Testis (tissue), 3 donors: Measurements from ENCODE around the gene ODAD3. TPM values are rescaled to one million over a fixed set of nuclear protein-coding genes. Genes with fewer than 3 reads are reported as not detected.
"Not testable (repeated sequence)": the region's sequence is repeated elsewhere in the genome, so short reads cannot be mapped to it uniquely, and the experiment has no call there.

Experiments used
- DNase-seq: peaks from one replicate; pipeline ENCODE4 v3.0.0-alpha.2; 2019
- H3K27ac ChIP-seq, 2 donors: fragments of 200-600 bp; sonication (generic); one replicate each; pipeline ENCODE4 v1.5.1; 2019
- H3K27me3 ChIP-seq: fragments of 200-600 bp; sonication (generic); one replicate; pipeline ENCODE4 v1.5.1; 2019
- H3K36me3 ChIP-seq: fragments of 200-600 bp; sonication (generic); one replicate; pipeline ENCODE4 v1.5.1; 2017; ENCODE audit warnings: low read depth; ENCODE audit errors: missing control alignments
- H3K4me1 ChIP-seq: fragments of 200-600 bp; sonication (generic); one replicate; pipeline ENCODE4 v1.5.1; 2019
- H3K4me3 ChIP-seq, 2 donors: fragments of 200-600 bp; sonication (generic); one replicate each; pipeline ENCODE4 v1.5.1; 2017 to 2019
- H3K9me3 ChIP-seq: fragments of 200-600 bp; sonication (generic); one replicate; pipeline ENCODE4 v1.5.1; 2017
- CTCF ChIP-seq, 3 experiments: fragments of 450-650 bp in 2 of 3; fragments of 200-600 bp in 1 of 3; sonication (generic) in 1 of 3; IDR thresholded peaks; one replicate each; pipeline ENCODE4 v1.5.1; 2016 to 2019; ENCODE audit warnings: antibody characterized with exemption in 3 of 3, mild to moderate bottlenecking in 2 of 3, moderate library complexity in 1 of 3
- POLR2A ChIP-seq: fragments of 450-650 bp; IDR thresholded peaks from one replicate; pipeline ENCODE4 v1.6.1; 2017; ENCODE audit warnings: antibody characterized with exemption, mild to moderate bottlenecking, moderate library complexity
- WGBS, 2 donors: methylation state at CpG; one replicate each; pipeline ENCODE4 v1.1.5; 2018; 5-methylcytosine and 5-hydroxymethylcytosine counted together
- intact Hi-C: fragments of 100-400 bp; cut with DNase I; formaldehyde crosslinking; loops from one replicate; pipeline ENCODE4 v1.15.1; 2023; ENCODE audit warnings: low total_unique reads
- polyA plus RNA-seq: library from polyadenylated mRNA; stranded (reverse); fragments of 350-450 nt; fragmentation: Illumina TruSeq; extraction: RNeasy Lipid Tissue Mini Kit (QIAGEN cat#74804); gene quantifications from one replicate; pipeline ENCODE4 v1.2.3, GENCODE V29; 2014; ENCODE audit warnings: low read depth, low replicate concordance; ENCODE audit not compliant: insufficient read depth
- total RNA-seq, 2 donors: library from RNA; depleted of rRNA; stranded (reverse); fragments of >200 nt; gene quantifications; one replicate each; pipeline ENCODE4 v1.2.3, GENCODE V29; 2016

The ODAD3 gene
- total and polyA plus RNA-seq, 3 donors from 2014 or later, result 9.7 to 18.3 (median 14.8) TPM

DNA sequence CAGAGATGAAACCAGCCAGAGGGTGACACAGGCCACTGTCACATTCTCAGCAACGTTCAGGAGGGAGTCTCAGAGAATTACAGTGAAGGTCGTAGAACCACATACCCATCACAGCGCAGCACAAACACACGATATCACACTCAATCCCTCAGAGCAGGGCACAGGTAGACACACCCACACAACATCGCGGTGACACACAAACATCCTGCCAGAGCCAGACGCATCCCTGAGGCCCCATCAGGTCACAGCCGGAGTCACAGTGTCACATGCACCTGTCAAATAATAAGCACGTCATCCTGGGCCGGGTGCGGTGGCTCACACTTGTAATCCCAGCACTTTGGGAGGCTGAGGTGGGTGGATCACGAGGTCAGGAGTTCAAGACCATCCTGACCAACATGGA is 28.5 kb upstream of the ODAD3 start:
- 76 to 81% methylated on average over 9 to 12 of the region's 12 CpGs for WGBS, 2 donors
- DNase-seq, result no peak
- TF ChIP-seq CTCF (IDR thresholded peaks at IDR 0.05) (no peak), POLR2A (no peak)
- H3K27me3 ChIP-seq, result no peaks in the 10 kb centered on the region
- no peak overlapping the region for H3K4me3 ChIP-seq
- intact Hi-C loops, result no loop called here
- no peaks in the 10 kb centered on the region for H3K4me1 ChIP-seq
- H3K9me3 ChIP-seq, result no peaks in the 10 kb centered on the region
- H3K36me3 ChIP-seq, result no peaks in the 10 kb centered on the region
- no peak overlapping the region for H3K27ac ChIP-seq

- H3K9me3 ChIP-seq, result no peaks in the 10 kb centered on the region
- WGBS, 2 donors, result 49 to 53% methylated on average over 2 of the region's 2 CpGs
- intact Hi-C loops, result no loop called here
- no peaks in the 10 kb centered on the region for H3K27me3 ChIP-seq
- no peaks in the 10 kb centered on the region for H3K4me1 ChIP-seq
- TF ChIP-seq CTCF (IDR thresholded peaks at IDR 0.05), result no peak
- TF ChIP-seq POLR2A, result no peak
- H3K36me3 ChIP-seq, result no peaks in the 10 kb centered on the region
- no peak overlapping the region for H3K27ac ChIP-seq
- no peak overlapping the region for H3K4me3 ChIP-seq
- DNase-seq, result no peak
Measured at GRCh38 chr19:11461453-11461852, 26.5 kb upstream of the ODAD3 start.

DNA sequence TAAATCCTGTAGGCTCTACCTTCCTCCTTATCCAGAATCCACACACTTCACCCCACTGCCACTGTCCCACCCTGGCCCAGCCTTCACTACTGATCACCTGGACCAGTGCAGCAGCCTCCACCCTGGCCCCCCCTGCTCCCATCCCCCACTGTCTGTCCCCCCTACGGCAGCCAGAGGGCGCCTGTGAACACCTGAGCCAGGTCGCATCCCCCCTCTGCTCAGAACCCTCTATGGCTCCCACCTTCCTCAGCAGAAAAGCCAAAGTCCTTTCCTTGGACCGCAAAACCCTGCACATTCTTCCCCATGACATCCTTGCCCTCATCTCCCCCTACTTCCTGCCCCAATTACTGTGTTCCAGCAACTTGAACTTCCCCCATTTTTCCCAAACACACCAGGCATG is 25.3 kb upstream of the ODAD3 start:
- H3K36me3 ChIP-seq, result no peaks in the 10 kb centered on the region
- no peak for TF ChIP-seq CTCF (IDR thresholded peaks at IDR 0.05)
- TF ChIP-seq POLR2A, result no peak
- 59 to 76% methylated on average over 4 of the region's 4 CpGs for WGBS, 2 donors
- no peaks in the 10 kb centered on the region for H3K27me3 ChIP-seq
- H3K4me3 ChIP-seq, result no peak overlapping the region
- no peaks in the 10 kb centered on the region for H3K4me1 ChIP-seq
- no peak for DNase-seq
- intact Hi-C loops, result no loop called here
- no peaks in the 10 kb centered on the region for H3K9me3 ChIP-seq
- no peak overlapping the region for H3K27ac ChIP-seq

GRCh38 chr19:11458912-11459311 is 24.0 kb upstream of the ODAD3 start:
- intact Hi-C loops, H3K4me1 ChIP-seq, H3K27me3 ChIP-seq, H3K4me3 ChIP-seq, H3K27ac ChIP-seq, H3K36me3 ChIP-seq, DNase-seq, H3K9me3 ChIP-seq: not testable (repeated sequence)
- WGBS, 2 donors, result 84 to 86% methylated on average over 11 of the region's 11 CpGs

DNA sequence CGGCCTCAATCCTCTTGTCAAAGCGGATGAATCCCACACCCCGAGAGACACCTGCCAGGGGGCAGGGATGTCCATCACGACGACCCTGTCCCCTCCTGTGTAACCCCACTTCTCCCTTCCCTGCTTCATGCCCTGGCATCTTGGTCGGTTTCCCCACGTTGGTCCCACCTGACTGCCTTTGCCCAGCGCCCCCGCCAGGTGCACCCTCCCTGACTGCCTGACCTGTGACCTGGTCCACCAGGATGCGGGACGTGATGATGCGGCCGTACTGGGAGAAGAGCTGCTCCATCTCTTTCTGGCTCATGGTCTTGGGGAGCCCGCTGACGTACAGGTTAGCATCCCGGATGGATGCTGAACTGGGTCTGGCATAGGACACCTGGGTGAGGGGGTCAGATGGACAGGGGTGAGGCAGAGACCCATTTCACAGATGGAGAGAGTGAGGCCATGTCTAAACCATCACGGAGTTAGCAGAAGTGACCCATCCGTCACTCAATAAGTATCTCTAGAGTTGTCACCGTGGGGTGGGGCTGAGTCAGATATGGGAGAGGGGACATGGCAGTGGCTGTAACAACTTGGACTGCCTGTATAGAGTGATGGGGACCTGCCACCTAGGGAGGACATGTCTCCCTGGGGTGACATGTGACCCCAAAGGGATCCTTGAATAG is 23.4 kb upstream of the ODAD3 start:
- H3K4me1 ChIP-seq, result no peaks in the 10 kb centered on the region
- H3K27me3 ChIP-seq, result no peaks in the 10 kb centered on the region

More for the DNA sequence above, 23.4 kb upstream of the ODAD3 start:
- TF ChIP-seq CTCF (IDR thresholded peaks at IDR 0.05), result no peak
- no peak for TF ChIP-seq POLR2A
- Histone ChIP-seq H3K27ac (no peak overlapping the region), H3K9me3 (no peaks in the 10 kb centered on the region), H3K36me3 (no peaks in the 10 kb centered on the region), H3K4me3 (no peak overlapping the region)
- 89 to 92% methylated on average over 18 to 19 of the region's 19 CpGs for WGBS, 2 donors
- intact Hi-C loops, result no loop called here
- DNase-seq, result no peak
